GM12875 (cell line): Measurements from ENCODE around the gene GRID1.

Experiments
- H3K4me3 ChIP-seq: one replicate; pipeline ENCODE4 v1.5.1; 2011; ENCODE audit warnings: low read depth, low read length, control low read depth
- TF ChIP-seq, protein P1 (sequence below): IDR thresholded peaks from 2 replicates; pipeline ENCODE4 v1.5.1; 2011; ENCODE audit warnings: low read depth, mild to moderate bottlenecking, control low read depth, inconsistent platforms, low read length, moderate library complexity, borderline replicate concordance; ENCODE audit not compliant: insufficient read depth

Gene GRID1

DNA sequence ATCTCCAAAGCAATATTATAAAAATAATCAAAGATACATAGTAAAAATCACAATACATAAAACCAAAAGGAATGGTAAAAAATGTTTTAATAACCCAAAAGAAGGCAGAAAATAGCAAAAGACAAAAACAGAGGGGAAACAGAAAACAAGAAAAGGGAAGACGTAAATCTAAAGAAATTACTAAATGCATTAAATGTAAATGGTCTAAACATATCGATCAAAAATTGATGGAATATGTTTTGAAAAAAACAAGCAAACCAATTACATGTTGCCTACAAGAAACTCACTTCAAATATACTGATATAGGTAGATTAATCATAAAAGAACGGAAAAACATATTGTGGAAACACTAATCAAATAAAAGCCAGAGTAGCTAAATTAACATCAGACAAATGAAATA lies 369.1 kb downstream of the GRID1 start:
- TF ChIP-seq, protein P1, sequence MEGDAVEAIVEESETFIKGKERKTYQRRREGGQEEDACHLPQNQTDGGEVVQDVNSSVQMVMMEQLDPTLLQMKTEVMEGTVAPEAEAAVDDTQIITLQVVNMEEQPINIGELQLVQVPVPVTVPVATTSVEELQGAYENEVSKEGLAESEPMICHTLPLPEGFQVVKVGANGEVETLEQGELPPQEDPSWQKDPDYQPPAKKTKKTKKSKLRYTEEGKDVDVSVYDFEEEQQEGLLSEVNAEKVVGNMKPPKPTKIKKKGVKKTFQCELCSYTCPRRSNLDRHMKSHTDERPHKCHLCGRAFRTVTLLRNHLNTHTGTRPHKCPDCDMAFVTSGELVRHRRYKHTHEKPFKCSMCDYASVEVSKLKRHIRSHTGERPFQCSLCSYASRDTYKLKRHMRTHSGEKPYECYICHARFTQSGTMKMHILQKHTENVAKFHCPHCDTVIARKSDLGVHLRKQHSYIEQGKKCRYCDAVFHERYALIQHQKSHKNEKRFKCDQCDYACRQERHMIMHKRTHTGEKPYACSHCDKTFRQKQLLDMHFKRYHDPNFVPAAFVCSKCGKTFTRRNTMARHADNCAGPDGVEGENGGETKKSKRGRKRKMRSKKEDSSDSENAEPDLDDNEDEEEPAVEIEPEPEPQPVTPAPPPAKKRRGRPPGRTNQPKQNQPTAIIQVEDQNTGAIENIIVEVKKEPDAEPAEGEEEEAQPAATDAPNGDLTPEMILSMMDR, result no peak
- no peak overlapping the region for H3K4me3 ChIP-seq

DNA sequence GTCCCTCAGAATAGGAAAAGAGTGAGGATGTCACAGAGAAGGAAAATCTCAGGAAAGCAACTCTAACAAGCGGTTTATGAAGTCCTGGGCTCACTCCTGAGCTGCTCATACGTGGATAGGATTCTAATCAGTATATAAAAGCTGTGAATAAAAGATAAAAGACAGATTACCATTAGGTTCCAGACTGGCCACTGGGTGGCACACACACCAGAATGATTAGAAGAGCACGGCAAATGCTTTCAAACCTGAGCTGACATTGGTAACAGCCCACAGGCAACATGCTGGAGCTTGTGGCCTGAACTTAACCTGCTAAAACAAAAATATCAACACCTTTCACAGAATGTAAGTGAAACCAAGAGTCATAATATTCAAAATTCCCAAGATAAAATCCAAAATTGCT lies 370.8 kb downstream of the GRID1 start:
- TF ChIP-seq, protein P1, result peak; percentile 41; the same call in 1 of the 2 replicates
- no peak overlapping the region for H3K4me3 ChIP-seq

DNA sequence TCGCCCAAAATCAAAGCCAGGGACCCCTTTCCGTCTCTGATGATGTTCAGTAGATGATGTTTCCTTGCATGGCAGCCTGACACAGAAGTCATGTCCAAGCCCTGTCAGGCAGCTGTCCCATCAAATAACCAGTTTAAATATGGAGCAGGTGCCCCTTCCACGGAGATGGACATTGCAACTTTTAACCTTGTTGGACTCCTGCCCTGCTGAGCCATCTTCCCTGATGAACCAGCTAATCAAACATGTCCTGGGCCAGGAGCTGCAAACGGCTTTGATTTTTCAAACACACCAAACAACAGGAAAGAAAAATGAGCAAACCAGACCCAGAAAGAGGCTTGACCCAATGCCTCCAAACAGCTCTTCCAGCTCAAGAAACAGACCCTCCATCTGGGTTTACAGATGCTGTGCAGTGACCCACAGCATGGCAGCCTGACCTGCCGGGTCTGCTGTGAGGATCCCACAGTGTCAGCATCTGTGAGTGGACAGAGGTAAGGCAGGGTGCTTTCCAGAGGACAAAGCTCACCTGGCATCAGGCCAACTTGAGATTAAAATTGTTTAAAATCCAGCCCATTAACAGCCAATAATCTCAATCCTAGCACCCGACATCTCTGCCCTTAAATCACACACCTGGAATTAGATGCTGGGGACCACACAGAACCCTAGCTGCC lies 372.6 kb downstream of the GRID1 start:
- TF ChIP-seq, protein P1, result no peak
- no peak overlapping the region for H3K4me3 ChIP-seq

DNA sequence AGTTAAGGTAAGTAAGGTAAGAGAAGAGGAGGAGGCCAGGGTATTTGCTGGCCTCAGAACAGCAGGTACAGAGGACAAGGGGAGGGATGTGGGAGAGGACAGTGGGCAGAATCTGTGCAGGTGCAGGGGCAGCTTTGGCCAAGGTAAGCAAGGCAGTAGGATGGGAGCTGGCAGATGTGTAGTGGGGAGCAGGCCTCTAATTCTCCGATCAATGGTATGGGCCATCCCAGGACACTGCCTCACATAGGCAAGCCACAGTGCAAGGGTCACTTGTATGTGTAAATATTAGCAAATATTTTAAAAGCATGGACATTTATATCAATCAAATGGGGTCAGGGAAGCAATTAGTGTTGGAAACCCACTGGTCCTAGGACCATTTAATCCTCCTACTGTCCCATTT lies 373.5 kb downstream of the GRID1 start:
- no peak overlapping the region for H3K4me3 ChIP-seq
- TF ChIP-seq, protein P1, result no peak

DNA sequence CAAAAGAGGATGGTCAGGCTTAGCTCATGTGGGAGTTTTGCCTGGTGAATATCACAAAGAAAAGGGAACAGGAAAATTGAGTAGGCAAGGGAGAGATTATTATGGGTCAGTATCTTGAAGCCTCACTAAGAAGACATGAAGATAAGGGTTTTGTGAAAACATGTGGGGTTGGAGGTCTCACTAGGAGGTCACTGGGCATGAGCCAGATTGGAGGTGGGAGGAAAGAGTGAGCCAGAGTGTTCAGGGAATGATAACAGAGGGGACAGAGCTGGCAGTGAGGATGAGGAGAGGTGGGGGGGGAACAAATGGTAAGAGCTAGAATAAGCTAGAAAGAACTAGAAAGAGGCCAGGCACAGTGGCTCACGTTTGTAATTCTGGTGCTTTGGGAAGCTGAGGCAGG lies 374.3 kb downstream of the GRID1 start:
- TF ChIP-seq, protein P1, result no peak
- H3K4me3 ChIP-seq, result no peak overlapping the region

DNA sequence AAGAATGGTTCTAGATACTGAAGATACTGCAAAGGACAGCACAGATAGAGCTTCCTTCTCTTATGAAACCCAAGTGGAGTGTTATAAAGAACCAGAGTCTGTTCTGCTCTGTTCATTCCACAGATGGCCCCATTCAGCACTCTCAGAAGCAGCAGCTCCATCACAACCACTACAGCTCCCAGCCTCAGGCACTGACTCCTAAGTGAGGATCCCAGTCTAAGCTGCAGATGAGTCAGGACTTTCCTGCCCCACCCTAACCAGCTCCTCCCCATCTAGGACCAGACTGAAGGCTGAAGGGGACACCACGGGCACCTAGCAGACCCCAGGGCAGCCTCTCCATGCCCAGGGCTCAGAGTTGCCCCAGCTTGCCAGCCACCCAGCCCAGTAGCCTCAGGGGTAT lies 379.8 kb downstream of the GRID1 start:
- H3K4me3 ChIP-seq, result no peak overlapping the region
- TF ChIP-seq, protein P1, result no peak

DNA sequence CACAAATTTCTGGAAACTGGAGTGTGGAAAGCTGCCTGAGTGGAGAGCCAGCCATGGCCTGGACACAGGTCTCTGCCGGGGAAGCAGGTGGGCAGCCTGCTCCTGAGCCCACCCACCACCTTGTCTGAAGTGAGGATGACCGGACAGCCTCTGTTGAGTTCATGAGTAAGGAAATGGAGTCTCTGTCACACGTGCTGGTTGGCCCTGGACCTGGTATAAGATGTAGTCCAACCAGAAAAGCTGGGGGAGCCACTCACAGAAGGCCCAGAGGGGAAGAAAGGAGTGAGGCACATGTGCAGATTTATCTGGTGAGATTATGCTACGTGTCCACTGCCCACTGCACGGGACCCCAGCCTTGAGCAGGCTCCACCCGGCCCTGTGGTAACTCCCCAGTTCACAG lies 383.5 kb downstream of the GRID1 start:
- no peak overlapping the region for H3K4me3 ChIP-seq
- TF ChIP-seq, protein P1, result no peak
